T-cell (primary cell): Measurements from ENCODE around the gene CHD9. TPM values are rescaled to one million over a fixed set of nuclear protein-coding genes. Genes with fewer than 3 reads are reported as not detected.

ENCODE experiments used
- ATAC-seq, 4 experiments: fragments of 200-7000 bp in 3 of 4; fragments of 150-1000 bp in 1 of 4; cut with Tn5 transposase; replicated peaks in 1 of 4; 1 replicate in 3 of 4; 2 replicates in 1 of 4; pipeline ENCODE4 v1.10.0; 2021; ENCODE audit warnings: moderate library complexity in 3 of 4, mild to moderate bottlenecking in 2 of 4, moderate number of reproducible peaks in 1 of 4
- CTCF ChIA-PET, 2 donors: fragments of 300-600 bp; sonication (Branson Sonifier 250); formaldehyde crosslinking; loops; one replicate each; lab custom pipeline; 2022; ENCODE audit warnings: antibody characterized with exemption in 2 of 2; lab: Charles Lee
- POLR2A ChIA-PET, 2 donors: fragments of 300-600 bp; sonication (Branson Sonifier 250); formaldehyde crosslinking; loops; one replicate each; lab custom pipeline; 2022; ENCODE audit warnings: antibody characterized with exemption in 2 of 2; lab: Charles Lee
- DNase-seq, 35 experiments: peaks; one replicate each; pipeline versions ENCODE4 v3.0.0 to v3.0.0-alpha.2; 2013 to 2023
- H3K27ac ChIP-seq: one replicate; pipeline ENCODE4 v1.5.1; 2013; ENCODE audit warnings: low read length
- H3K27me3 ChIP-seq, 2 experiments: replicated peaks in 1 of 2; 1 replicate in 1 of 2; 2 replicates in 1 of 2; pipeline versions ENCODE4 v1.6.1 to v1.7.0; 2013; ENCODE audit warnings: low read length in 1 of 2, mixed read lengths in 1 of 2; ENCODE audit not compliant: control insufficient read depth in 2 of 2, insufficient read depth in 2 of 2; ENCODE audit errors: extremely low read depth in 1 of 2
- H3K36me3 ChIP-seq, 2 donors: 1 replicate in 1 of 2; 2 replicates in 1 of 2; pipeline versions ENCODE4 v1.6.1 to v1.7.0; 2013; ENCODE audit warnings: low read length in 1 of 2; ENCODE audit not compliant: control insufficient read depth in 2 of 2, insufficient read depth in 1 of 2; ENCODE audit errors: extremely low read depth in 1 of 2
- H3K4me1 ChIP-seq, 2 experiments: 1 replicate in 1 of 2; 2 replicates in 1 of 2; pipeline versions ENCODE4 v1.6.1 to v1.7.0; 2013; ENCODE audit warnings: low read length in 2 of 2, mixed read lengths in 1 of 2; ENCODE audit not compliant: insufficient read depth in 2 of 2, control insufficient read depth in 1 of 2; ENCODE audit errors: extremely low read depth in 1 of 2
- H3K4me3 ChIP-seq, 2 donors: 1 replicate in 1 of 2; 2 replicates in 1 of 2; pipeline versions ENCODE4 v1.5.1 to v1.7.0; 2013; ENCODE audit warnings: mild to moderate bottlenecking in 2 of 2, low read length in 1 of 2, moderate library complexity in 1 of 2; ENCODE audit not compliant: control insufficient read depth in 1 of 2; ENCODE audit errors: extremely low read depth in 1 of 2
- H3K9me3 ChIP-seq: 2 replicates; pipeline ENCODE4 v1.7.0; 2013
- H3K27ac Mint-ChIP-seq, 2 donors: one replicate each; pipeline ENCODE4 v1.8.0; 2020 to 2021; ENCODE audit warnings: mild to moderate bottlenecking in 2 of 2, mixed read lengths in 2 of 2
- H3K27me3 Mint-ChIP-seq, 2 donors: one replicate each; pipeline ENCODE4 v1.8.0; 2021 to 2022; ENCODE audit warnings: mixed read lengths in 2 of 2
- H3K36me3 Mint-ChIP-seq: one replicate; pipeline ENCODE4 v1.8.0; 2021; ENCODE audit warnings: mixed read lengths
- H3K4me1 Mint-ChIP-seq, 3 donors: one replicate each; pipeline ENCODE4 v1.8.0; 2020 to 2022; ENCODE audit warnings: mixed read lengths in 3 of 3, mild to moderate bottlenecking in 1 of 3
- H3K4me3 Mint-ChIP-seq, 3 donors: one replicate each; pipeline ENCODE4 v1.8.0; 2020 to 2022; ENCODE audit warnings: mild to moderate bottlenecking in 3 of 3, mixed read lengths in 3 of 3, moderate library complexity in 3 of 3
- H3K9me3 Mint-ChIP-seq, 3 donors: one replicate each; pipeline ENCODE4 v1.8.0; 2020 to 2022; ENCODE audit warnings: mixed read lengths in 3 of 3
- WGBS: methylation state at CpG from one replicate; pipeline ENCODE4 v1.1.5; 2013; ENCODE audit warnings: missing lambda C conversion rate; ENCODE audit not compliant: insufficient coverage; 5-methylcytosine and 5-hydroxymethylcytosine counted together
- total RNA-seq, 35 experiments: library from RNA in 6 of 35; stranded (reverse) in 6 of 35; fragments of 120-200 nt in 1 of 35; gene quantifications; one replicate each; pipeline versions ENCODE4 v1.2.1 to v1.2.4 and lab custom pipeline; 2013 to 2026

Gene CHD9
- total RNA-seq, 5 donors from 2014 or later (not counting 1 experiment from before 2014, with no cell fraction given), result 33.0 to 39.3 (median 33.8) TPM

DNA sequence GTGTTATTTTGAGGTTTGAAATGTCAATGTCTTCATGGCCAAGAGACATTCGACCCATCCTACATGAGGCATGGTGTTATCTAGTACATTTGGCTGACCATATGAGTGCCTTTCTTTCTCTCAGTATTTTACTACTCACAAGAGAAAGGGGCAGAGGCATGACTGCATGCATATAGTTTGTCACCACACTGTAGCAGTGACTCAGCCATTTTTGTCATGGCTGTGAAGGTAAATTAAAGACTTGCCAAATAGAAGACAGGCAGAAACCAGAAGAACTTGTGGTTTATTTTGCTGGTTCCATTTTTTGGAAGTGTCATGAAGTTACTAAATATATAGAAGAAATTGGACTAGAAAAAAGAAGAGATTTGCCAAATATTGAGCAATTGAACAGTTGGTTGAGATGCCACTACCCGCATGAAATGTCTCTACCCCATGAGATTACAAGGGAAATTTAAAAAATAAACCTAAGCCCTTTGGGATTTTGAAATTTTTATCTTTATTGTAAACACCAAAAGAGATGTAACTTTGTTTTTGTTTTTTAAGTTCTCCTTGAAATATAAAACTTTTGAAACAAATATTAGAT, 170.3 kb downstream of the CHD9 start:
- no peaks in the 10 kb centered on the region for H3K27me3 Mint-ChIP-seq
- no peaks in the 10 kb centered on the region for H3K4me1 Mint-ChIP-seq
- Histone ChIP-seq H3K4me1 (no peaks in the 10 kb centered on the region), H3K27me3 (no peaks in the 10 kb centered on the region), H3K36me3 (peaks cover 0 to 21% of the 10 kb centered on the region in 2 donors), H3K9me3 (no peaks in the 10 kb centered on the region), H3K4me3 (no peak overlapping the region), H3K27ac (no peak overlapping the region)
- no peak overlapping the region for H3K4me3 Mint-ChIP-seq
- H3K36me3 Mint-ChIP-seq, result peaks cover 17% of the 10 kb centered on the region
- H3K9me3 Mint-ChIP-seq, result no peaks in the 10 kb centered on the region
- WGBS, result no CpG with 5 or more reads among the region's 2 CpGs
- CTCF ChIA-PET, result no interaction called here
- no peak overlapping the region for H3K27ac Mint-ChIP-seq
- DNase-seq (no peak), ATAC-seq (no peak)
- POLR2A ChIA-PET, result no interaction called here

GRCh38 chr16:53232826-53233529, 178.2 kb downstream of the CHD9 start:
- Mint-ChIP-seq H3K9me3 (no peaks in the 10 kb centered on the region), H3K27ac (no peak overlapping the region), H3K27me3 (no peaks in the 10 kb centered on the region), H3K4me3 (no peak overlapping the region), H3K4me1 (no peaks in the 10 kb centered on the region), H3K36me3 (peaks cover 54% of the 10 kb centered on the region)
- 100% methylated on average over 2 of the region's 3 CpGs for WGBS
- Histone ChIP-seq H3K27ac (no peak overlapping the region), H3K27me3 (no peaks in the 10 kb centered on the region), H3K4me1 (no peaks in the 10 kb centered on the region), H3K9me3 (no peaks in the 10 kb centered on the region), H3K4me3 (no peak overlapping the region), H3K36me3 (peaks cover 4 to 63% of the 10 kb centered on the region in 2 donors)
- POLR2A ChIA-PET, result interaction anchor here in 1 of 2 donors (0.5 kb wide), 1 partner anchor 16 kb away, joined by 5 read pairs; no protein-coding TSS in a partner anchor
- DNase-seq (no peak), ATAC-seq (no peak)
- CTCF ChIA-PET, result no interaction called here

- POLR2A ChIA-PET, result interaction anchor here in 1 of 2 donors (0.6 kb wide), 1 partner anchor 179 kb away, joined by 5 read pairs; no protein-coding TSS in a partner anchor
- Histone ChIP-seq H3K4me1 (no peaks in the 10 kb centered on the region), H3K36me3 (peaks cover 4 to 60% of the 10 kb centered on the region in 2 donors), H3K9me3 (no peaks in the 10 kb centered on the region), H3K4me3 (no peak overlapping the region), H3K27me3 (no peaks in the 10 kb centered on the region), H3K27ac (no peak overlapping the region)
- no peak overlapping the region for H3K4me3 Mint-ChIP-seq
- peaks cover 53% of the 10 kb centered on the region for H3K36me3 Mint-ChIP-seq
- DNase-seq, result no peak
- no peaks in the 10 kb centered on the region for H3K9me3 Mint-ChIP-seq
- WGBS, result 80% methylated on average over 1 of the region's 2 CpGs
- no peak for ATAC-seq
- no peak overlapping the region for H3K27ac Mint-ChIP-seq
- no peaks in the 10 kb centered on the region for H3K4me1 Mint-ChIP-seq
- H3K27me3 Mint-ChIP-seq, result no peaks in the 10 kb centered on the region
- CTCF ChIA-PET, result no interaction called here
Measured at GRCh38 chr16:53234836-53235235, 180.0 kb downstream of the CHD9 start.

- DNase-seq (no peak), ATAC-seq (no peak)
- ChIA-PET CTCF (no interaction called here), POLR2A (interaction anchor here in 1 of 2 donors (0.7 kb wide), 1 partner anchor 1453 kb away, joined by 3 read pairs; no protein-coding TSS in a partner anchor)
- Mint-ChIP-seq H3K36me3 (peaks cover 47% of the 10 kb centered on the region), H3K9me3 (no peaks in the 10 kb centered on the region), H3K27me3 (no peaks in the 10 kb centered on the region), H3K4me3 (no peak overlapping the region), H3K27ac (no peak overlapping the region), H3K4me1 (no peaks in the 10 kb centered on the region)
- H3K4me1 ChIP-seq, result no peaks in the 10 kb centered on the region
- peaks cover 4 to 52% of the 10 kb centered on the region in 2 donors for H3K36me3 ChIP-seq
- WGBS, result no CpG with 5 or more reads among the region's 3 CpGs
- no peaks in the 10 kb centered on the region for H3K9me3 ChIP-seq
- no peaks in the 10 kb centered on the region for H3K27me3 ChIP-seq
- no peak overlapping the region for H3K4me3 ChIP-seq
- H3K27ac ChIP-seq, result no peak overlapping the region
Measured at GRCh38 chr16:53235851-53236250, 181.1 kb downstream of the CHD9 start.

GRCh38 chr16:53249331-53249730, 194.5 kb downstream of the CHD9 start:
- Mint-ChIP-seq H3K4me3 (no peak overlapping the region), H3K9me3 (no peaks in the 10 kb centered on the region), H3K36me3 (peaks cover 47% of the 10 kb centered on the region), H3K27ac (no peak overlapping the region), H3K27me3 (no peaks in the 10 kb centered on the region), H3K4me1 (no peaks in the 10 kb centered on the region)
- no peaks in the 10 kb centered on the region for H3K4me1 ChIP-seq
- ATAC-seq (no peak), DNase-seq (no peak)
- POLR2A ChIA-PET, result no interaction called here
- H3K9me3 ChIP-seq, result no peaks in the 10 kb centered on the region
- no CpG with 5 or more reads among the region's 1 CpG for WGBS
- H3K27ac ChIP-seq, result no peak overlapping the region
- peaks cover 0 to 37% of the 10 kb centered on the region in 2 donors for H3K36me3 ChIP-seq
- CTCF ChIA-PET, result no interaction called here
- no peaks in the 10 kb centered on the region for H3K27me3 ChIP-seq
- H3K4me3 ChIP-seq, result no peak overlapping the region

DNA sequence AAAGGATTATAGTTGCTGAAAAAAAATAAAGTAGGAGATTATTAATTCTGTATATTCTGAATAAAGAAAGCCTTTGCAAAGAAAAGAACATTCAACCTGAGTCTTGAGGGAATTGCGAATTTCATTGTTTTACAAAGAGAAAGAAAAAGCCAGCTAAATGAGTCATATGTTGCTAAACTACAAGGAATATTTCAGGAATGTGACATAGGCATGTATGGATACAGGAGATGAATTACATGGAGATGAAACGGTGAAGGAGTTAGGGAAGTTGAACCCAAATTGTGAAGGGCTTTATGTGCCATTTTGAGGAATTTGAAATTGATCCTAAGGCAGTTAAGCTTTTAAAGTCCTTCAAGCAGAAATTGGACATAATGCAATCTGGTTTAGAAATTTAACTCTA, 202.2 kb downstream of the CHD9 start:
- no peaks in the 10 kb centered on the region for H3K27me3 ChIP-seq
- H3K27ac ChIP-seq, result no peak overlapping the region
- ATAC-seq, result no peak
- H3K36me3 ChIP-seq, result peaks cover 3 to 27% of the 10 kb centered on the region in 2 donors
- WGBS, result 92% methylated on average over 2 of the region's 2 CpGs
- no peaks in the 10 kb centered on the region for H3K27me3 Mint-ChIP-seq
- peaks cover 0 to 2% (median 0%) of the 10 kb centered on the region in 3 donors for H3K9me3 Mint-ChIP-seq
- H3K36me3 Mint-ChIP-seq, result peaks cover 60% of the 10 kb centered on the region
- H3K4me3 Mint-ChIP-seq, result no peak overlapping the region
- no peaks in the 10 kb centered on the region for H3K4me1 ChIP-seq
- no peak overlapping the region for H3K4me3 ChIP-seq
- no peak for DNase-seq
- ChIA-PET CTCF (no interaction called here), POLR2A (no interaction called here)
- no peaks in the 10 kb centered on the region for H3K9me3 ChIP-seq
- no peak overlapping the region for H3K27ac Mint-ChIP-seq
- H3K4me1 Mint-ChIP-seq, result no peaks in the 10 kb centered on the region
